HepG2 (cell line): ENCODE results near the gene C5AR1. TPM values are rescaled to one million over a fixed set of nuclear protein-coding genes. Genes with fewer than 3 reads are reported as not detected.

Source experiments
- BRD4 ChIP-seq: sonication (generic); formaldehyde crosslinking; IDR thresholded peaks from 2 replicates; pipeline ENCODE4 v1.4.0; 2020; ENCODE audit warnings: missing genetic modification reagents
- CENPT ChIP-seq: sonication (generic); formaldehyde crosslinking; IDR thresholded peaks from 2 replicates; pipeline ENCODE4 v1.8.0; 2022; ENCODE audit warnings: low read depth, mild to moderate bottlenecking, moderate library complexity, missing genetic modification reagents
- DPF2 ChIP-seq: sonication (generic); formaldehyde crosslinking; IDR thresholded peaks from 2 replicates; pipeline ENCODE4 v1.4.0; 2020; ENCODE audit warnings: mild to moderate bottlenecking, low read depth, missing genetic modification reagents, borderline replicate concordance
- MAZ ChIP-seq, 2 experiments: sonication (generic) in 1 of 2; formaldehyde crosslinking in 1 of 2; IDR thresholded peaks; 2 replicates each; pipeline versions ENCODE4 v1.5.0 to v1.6.1; 2012 to 2020; ENCODE audit warnings: low read depth in 2 of 2, mild to moderate bottlenecking in 2 of 2, borderline replicate concordance in 1 of 2, improper control_type of control experiment in 1 of 2, low read length in 1 of 2, missing genetic modification reagents in 1 of 2, moderate library complexity in 1 of 2
- MIER2 ChIP-seq: IDR thresholded peaks from 2 replicates; pipeline ENCODE4 v1.6.1; 2016; ENCODE audit warnings: missing biosample characterization, missing genetic modification reagents
- MIER3 ChIP-seq: IDR thresholded peaks from 2 replicates; pipeline ENCODE4 v1.6.1; 2016; ENCODE audit warnings: missing compliant biosample characterization, borderline replicate concordance
- NCOA2 ChIP-seq: sonication (generic); formaldehyde crosslinking; IDR thresholded peaks from 2 replicates; pipeline ENCODE4 v1.8.0; 2022; ENCODE audit warnings: inconsistent platforms
- REPIN1 ChIP-seq: sonication (generic); formaldehyde crosslinking; IDR thresholded peaks from 2 replicates; pipeline ENCODE4 v1.8.0; 2022; ENCODE audit warnings: missing genetic modification reagents, low read depth, mild to moderate bottlenecking, borderline replicate concordance
- SRSF4 ChIP-seq: fragments of 200-400 bp; formaldehyde crosslinking; IDR thresholded peaks from one replicate; pipeline ENCODE4 v1.6.1; 2018; ENCODE audit warnings: mild to moderate bottlenecking, low read depth, low read length, moderate library complexity; ENCODE audit not compliant: poor library complexity, severe bottlenecking
- TP53 ChIP-seq: sonication (generic); formaldehyde crosslinking; conservative IDR thresholded peaks from 2 replicates; pipeline ENCODE4 v1.4.0; 2020; ENCODE audit warnings: missing genetic modification reagents
- ZFP36 ChIP-seq: fragments of 150-350 bp; IDR thresholded peaks from 2 replicates; pipeline ENCODE4 v1.6.1; 2018; ENCODE audit warnings: borderline replicate concordance, low read length, low read depth; ENCODE audit not compliant: partially characterized antibody
- ZKSCAN5 ChIP-seq: sonication (generic); formaldehyde crosslinking; IDR thresholded peaks from 2 replicates; pipeline ENCODE4 v1.5.1; 2020; ENCODE audit warnings: mild to moderate bottlenecking, missing genetic modification reagents
- ZNF136 ChIP-seq: sonication (generic); formaldehyde crosslinking; IDR thresholded peaks from 2 replicates; pipeline ENCODE4 v1.8.1; 2022; ENCODE audit warnings: low read depth, mild to moderate bottlenecking, moderate library complexity, missing genetic modification reagents
- ZNF207 ChIP-seq: fragments of 450-650 bp; IDR thresholded peaks from 2 replicates; pipeline ENCODE4 v1.6.1; 2016; ENCODE audit warnings: antibody characterized with exemption, borderline replicate concordance
- ZNF232 ChIP-seq: sonication (generic); formaldehyde crosslinking; IDR thresholded peaks from 2 replicates; pipeline ENCODE4 v1.4.0; 2020; ENCODE audit warnings: missing genetic modification reagents, borderline replicate concordance
- ZNF335 ChIP-seq: sonication (generic); formaldehyde crosslinking; IDR thresholded peaks from 2 replicates; pipeline ENCODE4 v1.4.0; 2020; ENCODE audit warnings: missing genetic modification reagents
- ZNF350 ChIP-seq: sonication (generic); formaldehyde crosslinking; IDR thresholded peaks from 2 replicates; pipeline ENCODE4 v1.4.0; 2020; ENCODE audit warnings: mild to moderate bottlenecking, low read depth, missing genetic modification reagents, borderline replicate concordance
- ZNF562 ChIP-seq: sonication (generic); formaldehyde crosslinking; IDR thresholded peaks from 2 replicates; pipeline ENCODE4 v1.8.0; 2022; ENCODE audit warnings: missing genetic modification reagents, borderline replicate concordance
- ZNF678 ChIP-seq: sonication (generic); formaldehyde crosslinking; IDR thresholded peaks from 2 replicates; pipeline ENCODE4 v1.4.0; 2020; ENCODE audit warnings: mild to moderate bottlenecking, missing genetic modification reagents
- ZNF7 ChIP-seq: IDR thresholded peaks from 2 replicates; pipeline ENCODE4 v1.6.1; 2016; ENCODE audit warnings: missing biosample characterization, missing genetic modification reagents
- polyA plus RNA-seq, 8 experiments: library from polyadenylated mRNA; depleted of rRNA in 3 of 8; stranded (reverse) in 7 of 8; unstranded in 1 of 8; fragments of >200 nt; fragmentation: Illumina TruSeq in 4 of 8; extraction: Trizol in 4 of 8; gene quantifications; 2 replicates each; pipeline versions ENCODE4 v1.2.1 to v1.2.3, GENCODE V29; 2011 to 2016; ENCODE audit warnings: low read depth in 4 of 8, missing spikeins in 1 of 8, mixed read lengths in 1 of 8; ENCODE audit not compliant: insufficient read depth in 1 of 8
- total RNA-seq, 5 experiments: library from RNA; depleted of rRNA; stranded (reverse); fragments of >200 nt; fragmentation: Illumina TruSeq; extraction: Trizol; gene quantifications; 2 replicates each; pipeline ENCODE4 v1.2.3, GENCODE V29; 2016; ENCODE audit warnings: low read depth in 1 of 5
- TF ChIP-seq, protein P1 (sequence below): IDR thresholded peaks from 2 replicates; pipeline ENCODE4 v1.6.1; 2016; ENCODE audit warnings: mild to moderate bottlenecking, missing biosample characterization, missing genetic modification reagents
- TF ChIP-seq, protein P2 (sequence below): sonication (generic); formaldehyde crosslinking; IDR thresholded peaks from 2 replicates; pipeline ENCODE4 v1.9.0; 2021; ENCODE audit warnings: missing genetic modification reagents, mild to moderate bottlenecking, borderline replicate concordance
- TF ChIP-seq, protein P3 (sequence below): sonication (generic); formaldehyde crosslinking; IDR thresholded peaks from 2 replicates; pipeline ENCODE4 v1.4.0; 2020; ENCODE audit warnings: missing genetic modification reagents
- TF ChIP-seq, protein P4 (sequence below): IDR thresholded peaks from 2 replicates; pipeline ENCODE4 v1.6.1; 2016
- TF ChIP-seq, protein P5 (sequence below): sonication (generic); formaldehyde crosslinking; IDR thresholded peaks from 2 replicates; pipeline ENCODE4 v1.4.0; 2020; ENCODE audit warnings: mild to moderate bottlenecking, missing genetic modification reagents

The C5AR1 gene
- total and polyA plus RNA-seq, 2 of the 13 experiments (the other 11 are each of a cell fraction or from before 2014, with no cell fraction given): 0.07 to 1.6 TPM

DNA sequence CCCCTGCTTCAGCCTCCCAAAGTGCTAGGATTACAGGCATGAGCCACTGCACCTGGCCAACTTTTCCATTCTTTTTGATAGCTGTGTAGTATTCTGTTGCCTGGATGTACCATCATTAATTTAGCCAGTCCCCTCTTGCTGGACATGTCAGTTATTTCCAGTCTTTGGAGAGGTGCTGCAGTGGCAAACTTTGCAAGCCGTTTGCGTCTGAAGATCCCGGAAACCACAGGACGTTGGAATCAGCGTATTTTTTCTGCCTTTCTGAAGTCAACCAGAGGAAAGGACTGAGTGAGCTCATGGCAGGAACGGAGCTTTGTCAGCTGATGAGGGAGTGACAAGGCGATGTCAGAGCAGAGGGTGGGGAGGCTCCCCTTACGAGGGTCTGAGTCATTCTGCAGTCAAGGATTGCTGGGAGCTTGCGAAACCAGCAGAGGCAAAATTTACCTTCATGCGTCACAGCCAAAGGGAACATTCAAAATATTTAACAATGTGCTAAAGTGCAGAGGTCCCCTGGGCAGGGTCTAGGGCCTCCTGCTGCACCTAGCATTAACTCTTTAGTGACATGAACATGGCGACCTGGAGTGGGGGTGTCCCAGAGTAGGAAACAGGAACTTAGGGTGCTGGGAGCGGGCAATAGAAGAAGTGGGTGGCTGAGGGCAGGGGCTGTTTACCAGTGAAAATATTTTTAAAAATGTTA, 5.6 kb downstream of the C5AR1 start (continued):
- TF ChIP-seq, protein P1, sequence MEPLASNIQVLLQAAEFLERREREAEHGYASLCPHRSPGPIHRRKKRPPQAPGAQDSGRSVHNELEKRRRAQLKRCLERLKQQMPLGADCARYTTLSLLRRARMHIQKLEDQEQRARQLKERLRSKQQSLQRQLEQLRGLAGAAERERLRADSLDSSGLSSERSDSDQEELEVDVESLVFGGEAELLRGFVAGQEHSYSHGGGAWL: no peak
- TF ChIP-seq ZNF136 (0 out of 2 replicates have a peak, but pooled peaks have one; percentile 49), ZNF335 (CRISPR knock-in tag) (peak; percentile 86; the same call in 1 of the 2 replicates), REPIN1 (CRISPR knock-in tag) (peak; percentile 64; the same call in 1 of the 2 replicates), TP53 (no peak), SRSF4 (no peak), ZNF562 (CRISPR knock-in tag) (no peak), MAZ (IDR thresholded peaks at IDR 0.05; ENCODE audit: borderline replicate concordance, low read depth, low read length) (peak; percentile 62; the same call in 1 of the 2 replicates), MAZ (CRISPR knock-in tag; IDR thresholded peaks at IDR 0.05; ENCODE audit: low read depth) (peak; percentile 79), BRD4 (CRISPR knock-in tag) (no peak), ZFP36 (no peak), MIER3 (CRISPR knock-in tag) (peak; percentile 90), ZNF7 (CRISPR knock-in tag) (no peak), ZNF678 (CRISPR knock-in tag) (0 out of 2 replicates have a peak, but pooled peaks have one; percentile 50), MIER2 (no peak), ZNF232 (CRISPR knock-in tag) (peak; percentile 15; the same call in 1 of the 2 replicates), ZNF350 (CRISPR knock-in tag) (peak; percentile 84), ZNF207 (no peak), DPF2 (peak; percentile 85; the same call in 1 of the 2 replicates), ZKSCAN5 (CRISPR knock-in tag) (no peak), NCOA2 (CRISPR knock-in tag) (peak; percentile 87), CENPT (no peak)
- TF ChIP-seq, protein P2, sequence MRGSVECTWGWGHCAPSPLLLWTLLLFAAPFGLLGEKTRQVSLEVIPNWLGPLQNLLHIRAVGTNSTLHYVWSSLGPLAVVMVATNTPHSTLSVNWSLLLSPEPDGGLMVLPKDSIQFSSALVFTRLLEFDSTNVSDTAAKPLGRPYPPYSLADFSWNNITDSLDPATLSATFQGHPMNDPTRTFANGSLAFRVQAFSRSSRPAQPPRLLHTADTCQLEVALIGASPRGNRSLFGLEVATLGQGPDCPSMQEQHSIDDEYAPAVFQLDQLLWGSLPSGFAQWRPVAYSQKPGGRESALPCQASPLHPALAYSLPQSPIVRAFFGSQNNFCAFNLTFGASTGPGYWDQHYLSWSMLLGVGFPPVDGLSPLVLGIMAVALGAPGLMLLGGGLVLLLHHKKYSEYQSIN (CRISPR knock-in tag): no peak
- TF ChIP-seq, protein P3, sequence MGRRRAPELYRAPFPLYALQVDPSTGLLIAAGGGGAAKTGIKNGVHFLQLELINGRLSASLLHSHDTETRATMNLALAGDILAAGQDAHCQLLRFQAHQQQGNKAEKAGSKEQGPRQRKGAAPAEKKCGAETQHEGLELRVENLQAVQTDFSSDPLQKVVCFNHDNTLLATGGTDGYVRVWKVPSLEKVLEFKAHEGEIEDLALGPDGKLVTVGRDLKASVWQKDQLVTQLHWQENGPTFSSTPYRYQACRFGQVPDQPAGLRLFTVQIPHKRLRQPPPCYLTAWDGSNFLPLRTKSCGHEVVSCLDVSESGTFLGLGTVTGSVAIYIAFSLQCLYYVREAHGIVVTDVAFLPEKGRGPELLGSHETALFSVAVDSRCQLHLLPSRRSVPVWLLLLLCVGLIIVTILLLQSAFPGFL: no peak
- TF ChIP-seq, protein P4, sequence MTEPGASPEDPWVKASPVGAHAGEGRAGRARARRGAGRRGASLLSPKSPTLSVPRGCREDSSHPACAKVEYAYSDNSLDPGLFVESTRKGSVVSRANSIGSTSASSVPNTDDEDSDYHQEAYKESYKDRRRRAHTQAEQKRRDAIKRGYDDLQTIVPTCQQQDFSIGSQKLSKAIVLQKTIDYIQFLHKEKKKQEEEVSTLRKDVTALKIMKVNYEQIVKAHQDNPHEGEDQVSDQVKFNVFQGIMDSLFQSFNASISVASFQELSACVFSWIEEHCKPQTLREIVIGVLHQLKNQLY (CRISPR knock-in tag): peak; percentile 90
- TF ChIP-seq, protein P5, sequence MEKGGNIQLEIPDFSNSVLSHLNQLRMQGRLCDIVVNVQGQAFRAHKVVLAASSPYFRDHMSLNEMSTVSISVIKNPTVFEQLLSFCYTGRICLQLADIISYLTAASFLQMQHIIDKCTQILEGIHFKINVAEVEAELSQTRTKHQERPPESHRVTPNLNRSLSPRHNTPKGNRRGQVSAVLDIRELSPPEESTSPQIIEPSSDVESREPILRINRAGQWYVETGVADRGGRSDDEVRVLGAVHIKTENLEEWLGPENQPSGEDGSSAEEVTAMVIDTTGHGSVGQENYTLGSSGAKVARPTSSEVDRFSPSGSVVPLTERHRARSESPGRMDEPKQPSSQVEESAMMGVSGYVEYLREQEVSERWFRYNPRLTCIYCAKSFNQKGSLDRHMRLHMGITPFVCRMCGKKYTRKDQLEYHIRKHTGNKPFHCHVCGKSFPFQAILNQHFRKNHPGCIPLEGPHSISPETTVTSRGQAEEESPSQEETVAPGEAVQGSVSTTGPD (CRISPR knock-in tag): 0 out of 2 replicates have a peak, but pooled peaks have one; percentile 26
